PC-3 (cell line): Measurements from ENCODE around the gene CYBRD1.

Experiments used
- EZH2 ChIP-seq: fragments of 300-600 bp; sonication (generic); IDR thresholded peaks from one replicate; pipeline ENCODE4 v1.6.1; 2017; ENCODE audit warnings: antibody characterized with exemption, mild to moderate bottlenecking, low read length; ENCODE audit not compliant: unreplicated experiment
- TF ChIP-seq, protein P1 (sequence below): fragments of 300-600 bp; sonication (generic); conservative IDR thresholded peaks from 2 replicates; pipeline ENCODE4 v1.5.1; 2017; ENCODE audit warnings: antibody characterized with exemption, low read depth, mild to moderate bottlenecking, low read length

DNA sequence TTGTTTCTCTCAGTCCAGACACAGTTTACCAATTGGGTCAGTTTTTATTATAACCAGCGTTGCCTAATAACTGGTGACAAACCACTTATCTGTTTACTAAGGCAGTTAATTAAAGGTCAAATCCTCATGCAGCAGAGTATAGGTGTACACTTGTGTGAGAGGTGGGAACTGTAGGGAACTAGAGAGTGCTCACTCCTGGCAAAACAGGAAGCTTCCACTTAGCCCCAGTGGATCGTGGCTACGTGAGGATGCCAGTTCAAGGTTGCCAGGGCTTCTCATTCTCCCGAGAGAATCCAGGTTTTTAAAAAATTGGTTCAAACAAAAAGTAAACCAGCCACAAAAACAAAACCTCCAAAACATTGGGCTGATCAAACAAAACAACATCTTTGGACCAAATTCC is 8.1 kb downstream of the CYBRD1 start:
- no peak for TF ChIP-seq EZH2
- TF ChIP-seq, protein P1, sequence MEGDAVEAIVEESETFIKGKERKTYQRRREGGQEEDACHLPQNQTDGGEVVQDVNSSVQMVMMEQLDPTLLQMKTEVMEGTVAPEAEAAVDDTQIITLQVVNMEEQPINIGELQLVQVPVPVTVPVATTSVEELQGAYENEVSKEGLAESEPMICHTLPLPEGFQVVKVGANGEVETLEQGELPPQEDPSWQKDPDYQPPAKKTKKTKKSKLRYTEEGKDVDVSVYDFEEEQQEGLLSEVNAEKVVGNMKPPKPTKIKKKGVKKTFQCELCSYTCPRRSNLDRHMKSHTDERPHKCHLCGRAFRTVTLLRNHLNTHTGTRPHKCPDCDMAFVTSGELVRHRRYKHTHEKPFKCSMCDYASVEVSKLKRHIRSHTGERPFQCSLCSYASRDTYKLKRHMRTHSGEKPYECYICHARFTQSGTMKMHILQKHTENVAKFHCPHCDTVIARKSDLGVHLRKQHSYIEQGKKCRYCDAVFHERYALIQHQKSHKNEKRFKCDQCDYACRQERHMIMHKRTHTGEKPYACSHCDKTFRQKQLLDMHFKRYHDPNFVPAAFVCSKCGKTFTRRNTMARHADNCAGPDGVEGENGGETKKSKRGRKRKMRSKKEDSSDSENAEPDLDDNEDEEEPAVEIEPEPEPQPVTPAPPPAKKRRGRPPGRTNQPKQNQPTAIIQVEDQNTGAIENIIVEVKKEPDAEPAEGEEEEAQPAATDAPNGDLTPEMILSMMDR: no peak
